OCI-LY7 (cell line): Measurements from ENCODE around the gene PARD3. TPM values are rescaled to one million over a fixed set of nuclear protein-coding genes. Genes with fewer than 3 reads are reported as not detected.
"Not testable (repeated sequence)": the region's sequence is repeated elsewhere in the genome, so short reads cannot be mapped to it uniquely, and the experiment has no call there.

ENCODE experiments used
- BruUV-seq: library from RNA; stranded (reverse); fragments of 400-500 nt; replicated peaks from 2 replicates; lab custom pipeline; 2021; lab: Mats Ljungman, UMichigan
- CTCF ChIA-PET: fragments of 300-600 bp; sonication (Branson Sonifier 250); formaldehyde crosslinking; loops from one replicate; lab custom pipeline; 2022; ENCODE audit warnings: antibody characterized with exemption; ENCODE audit not compliant: unreplicated experiment; lab: Charles Lee
- POLR2A ChIA-PET: fragments of 300-600 bp; sonication (Branson Sonifier 250); formaldehyde crosslinking; loops from one replicate; lab custom pipeline; 2022; ENCODE audit warnings: antibody characterized with exemption; lab: Charles Lee
- DNase-seq: peaks from one replicate; pipeline ENCODE4 v3.0.0-alpha.2; 2015; ENCODE audit warnings: low spot score
- H2AFZ ChIP-seq: fragments of 200-600 bp; sonication (generic), shearing (Covaris generic); 2 replicates; pipeline ENCODE4 v1.6.1; 2014; ENCODE audit warnings: mild to moderate bottlenecking, antibody characterized with exemption, low read length, moderate library complexity
- H3K27ac ChIP-seq: fragments of 200-600 bp; sonication (generic); 2 replicates; pipeline ENCODE4 v1.5.1; 2014; ENCODE audit warnings: mixed run types, low read depth, mild to moderate bottlenecking, moderate library complexity, low read length, inconsistent platforms; ENCODE audit not compliant: poor library complexity, severe bottlenecking
- H3K36me3 ChIP-seq: fragments of 200-600 bp; sonication (generic); 2 replicates; pipeline ENCODE4 v1.6.1; 2014; ENCODE audit warnings: mild to moderate bottlenecking, antibody characterized with exemption, low read length, moderate library complexity, mixed read lengths; ENCODE audit not compliant: insufficient read depth
- H3K4me1 ChIP-seq: fragments of 200-600 bp; sonication (generic); 2 replicates; pipeline ENCODE4 v1.5.1; 2014; ENCODE audit warnings: mild to moderate bottlenecking, low read length; ENCODE audit not compliant: insufficient read depth, poor library complexity, severe bottlenecking
- H3K4me2 ChIP-seq: fragments of 200-600 bp; sonication (generic); 2 replicates; pipeline ENCODE4 v1.6.1; 2014; ENCODE audit warnings: mild to moderate bottlenecking, low read length
- H3K4me3 ChIP-seq: fragments of 200-600 bp; sonication (generic); 2 replicates; pipeline ENCODE4 v1.5.1; 2014; ENCODE audit warnings: mild to moderate bottlenecking, low read depth, low read length; ENCODE audit not compliant: poor library complexity, severe bottlenecking
- H3K79me2 ChIP-seq: fragments of 200-600 bp; sonication (generic); 2 replicates; pipeline ENCODE4 v1.6.1; 2016; ENCODE audit warnings: low read depth, mild to moderate bottlenecking, low read length, moderate library complexity, mixed read lengths; ENCODE audit not compliant: insufficient read depth
- H3K9me2 ChIP-seq: fragments of 200-600 bp; sonication (generic); 2 replicates; pipeline ENCODE4 v1.6.1; 2016; ENCODE audit warnings: mild to moderate bottlenecking, low read length, mixed read lengths; ENCODE audit not compliant: insufficient read depth
- H3K9me3 ChIP-seq: fragments of 200-600 bp; sonication (generic); 2 replicates; pipeline ENCODE4 v1.6.1; 2014; ENCODE audit warnings: mild to moderate bottlenecking, mixed run types, low read length, mixed read lengths
- H4K20me1 ChIP-seq: fragments of 200-600 bp; sonication (generic); 2 replicates; pipeline ENCODE4 v1.6.1; 2014; ENCODE audit warnings: mild to moderate bottlenecking, antibody characterized with exemption, low read length, moderate library complexity, mixed read lengths; ENCODE audit not compliant: insufficient read depth
- CTCF ChIP-seq: fragments of 200-600 bp; sonication (generic); conservative IDR thresholded peaks from 2 replicates; pipeline ENCODE4 v1.5.1; 2014; ENCODE audit warnings: mild to moderate bottlenecking, antibody characterized with exemption, low read length, moderate library complexity, mixed read lengths
- EZH2phosphoT487 ChIP-seq: fragments of 200-600 bp; sonication (generic); IDR thresholded peaks from 2 replicates; pipeline ENCODE4 v1.6.1; 2018; ENCODE audit warnings: low read depth, borderline replicate concordance, mild to moderate bottlenecking, mixed run types, antibody characterized with exemption, low read length, moderate library complexity, mixed read lengths
- intact Hi-C: fragments of 100-400 bp; cut with micrococcal nuclease; formaldehyde crosslinking; loops from one replicate; pipeline ENCODE4 v1.10.0; 2022; ENCODE audit not compliant: unreplicated experiment
- total RNA-seq, 2 experiments: library from RNA; depleted of rRNA in 1 of 2; stranded (reverse); fragments of >200 nt in 1 of 2; shearing (Covaris generic) in 1 of 2; gene quantifications; 2 replicates each; pipeline ENCODE4 v1.2.3, GENCODE V29; 2014 to 2022

Gene PARD3
- total RNA-seq, 2 experiments from 2014 or later, result not detected

GRCh38 chr10:34753014-34753757 is 61.9 kb downstream of the PARD3 start:
- no TSS peak for BruUV-seq
- Histone ChIP-seq H3K79me2 (no peaks in the 10 kb centered on the region), H3K36me3 (no peaks in the 10 kb centered on the region), H3K27ac (no peak overlapping the region), H3K9me3 (no peaks in the 10 kb centered on the region), H3K9me2 (no peaks in the 10 kb centered on the region), H4K20me1 (no peaks in the 10 kb centered on the region), H2AFZ (no peak overlapping the region), H3K4me2 (no peak overlapping the region), H3K4me3 (no peak overlapping the region), H3K4me1 (no peaks in the 10 kb centered on the region)
- POLR2A ChIA-PET, result interaction anchor here (0.6 kb wide), 1 partner anchor 463 kb away, joined by 4 read pairs; no protein-coding TSS in a partner anchor
- CTCF ChIA-PET, result no interaction called here
- intact Hi-C loops, result no loop called here
- no peak for DNase-seq
- TF ChIP-seq CTCF (no peak), EZH2phosphoT487 (no peak)

GRCh38 chr10:34751272-34751671 is 63.8 kb downstream of the PARD3 start:
- CTCF ChIA-PET, result no interaction called here
- intact Hi-C loops, result no loop called here
- no TSS peak for BruUV-seq
- Histone ChIP-seq H3K4me2 (no peak overlapping the region), H3K9me2 (no peaks in the 10 kb centered on the region), H4K20me1 (no peaks in the 10 kb centered on the region), H3K27ac (no peak overlapping the region), H2AFZ (no peak overlapping the region), H3K4me1 (no peaks in the 10 kb centered on the region), H3K4me3 (no peak overlapping the region), H3K36me3 (no peaks in the 10 kb centered on the region), H3K9me3 (no peaks in the 10 kb centered on the region), H3K79me2 (no peaks in the 10 kb centered on the region)
- POLR2A ChIA-PET, result interaction anchor here (0.6 to 1.1 kb wide), 2 partner anchors 10 to 235 kb away, joined by 4 read pairs; no protein-coding TSS in a partner anchor
- no peak for DNase-seq
- TF ChIP-seq EZH2phosphoT487 (no peak), CTCF (no peak)

- H3K9me2 ChIP-seq, H4K20me1 ChIP-seq, BruUV-seq, H3K4me1 ChIP-seq, H3K36me3 ChIP-seq, H3K4me3 ChIP-seq, DNase-seq, H2AFZ ChIP-seq, H3K4me2 ChIP-seq, CTCF ChIA-PET, H3K9me3 ChIP-seq, intact Hi-C loops, H3K27ac ChIP-seq, H3K79me2 ChIP-seq: not testable (repeated sequence)
- POLR2A ChIA-PET, result interaction anchor here (1.1 kb wide), 1 partner anchor 10 kb away, joined by 4 read pairs; no protein-coding TSS in a partner anchor
These were observed 64.3 kb downstream of the PARD3 start for GRCh38 chr10:34750795-34751194.
